HL-60 (cell line): ENCODE data around the gene GRIA3.

ENCODE experiments used
- GABPA ChIP-seq: IDR thresholded peaks from 2 replicates; pipeline ENCODE4 v1.6.1; 2012; ENCODE audit warnings: low read depth
- POLR2AphosphoS5 ChIP-seq: IDR thresholded peaks from 2 replicates; pipeline ENCODE4 v1.6.1; 2012; ENCODE audit warnings: low read depth
- SPI1 ChIP-seq: IDR thresholded peaks from 2 replicates; pipeline ENCODE4 v1.6.1; 2012; ENCODE audit warnings: low read depth, mild to moderate bottlenecking, borderline replicate concordance
- TF ChIP-seq, protein P1 (sequence below): IDR thresholded peaks from one replicate; pipeline ENCODE4 v1.5.1; 2011; ENCODE audit warnings: low read length, control low read depth, inconsistent platforms; ENCODE audit not compliant: insufficient read depth
- TF ChIP-seq, protein P2 (sequence below): IDR thresholded peaks from 2 replicates; pipeline ENCODE4 v1.6.1; 2012; ENCODE audit warnings: low read depth; ENCODE audit not compliant: insufficient replicate concordance

DNA sequence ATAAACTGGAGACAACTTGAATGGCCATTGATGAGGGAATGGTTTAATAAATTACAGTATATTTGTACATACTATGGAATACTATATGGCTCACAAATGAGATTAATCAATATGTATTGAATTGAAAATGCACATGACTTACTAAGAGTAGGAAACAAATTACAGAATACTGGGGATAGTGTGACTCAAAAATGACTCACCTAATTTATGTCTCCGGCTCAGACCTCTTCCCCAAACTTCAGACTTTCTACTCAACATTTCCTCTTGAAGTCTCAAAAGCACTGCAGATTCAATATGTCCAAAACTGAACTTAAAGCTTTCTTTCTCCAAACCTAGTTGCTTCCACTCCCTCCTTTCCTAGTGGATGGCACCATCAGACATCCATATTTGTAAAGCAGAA, 28.8 kb upstream of the GRIA3 start:
- TF ChIP-seq, protein P1, sequence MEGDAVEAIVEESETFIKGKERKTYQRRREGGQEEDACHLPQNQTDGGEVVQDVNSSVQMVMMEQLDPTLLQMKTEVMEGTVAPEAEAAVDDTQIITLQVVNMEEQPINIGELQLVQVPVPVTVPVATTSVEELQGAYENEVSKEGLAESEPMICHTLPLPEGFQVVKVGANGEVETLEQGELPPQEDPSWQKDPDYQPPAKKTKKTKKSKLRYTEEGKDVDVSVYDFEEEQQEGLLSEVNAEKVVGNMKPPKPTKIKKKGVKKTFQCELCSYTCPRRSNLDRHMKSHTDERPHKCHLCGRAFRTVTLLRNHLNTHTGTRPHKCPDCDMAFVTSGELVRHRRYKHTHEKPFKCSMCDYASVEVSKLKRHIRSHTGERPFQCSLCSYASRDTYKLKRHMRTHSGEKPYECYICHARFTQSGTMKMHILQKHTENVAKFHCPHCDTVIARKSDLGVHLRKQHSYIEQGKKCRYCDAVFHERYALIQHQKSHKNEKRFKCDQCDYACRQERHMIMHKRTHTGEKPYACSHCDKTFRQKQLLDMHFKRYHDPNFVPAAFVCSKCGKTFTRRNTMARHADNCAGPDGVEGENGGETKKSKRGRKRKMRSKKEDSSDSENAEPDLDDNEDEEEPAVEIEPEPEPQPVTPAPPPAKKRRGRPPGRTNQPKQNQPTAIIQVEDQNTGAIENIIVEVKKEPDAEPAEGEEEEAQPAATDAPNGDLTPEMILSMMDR, result no peak
- TF ChIP-seq, protein P2, sequence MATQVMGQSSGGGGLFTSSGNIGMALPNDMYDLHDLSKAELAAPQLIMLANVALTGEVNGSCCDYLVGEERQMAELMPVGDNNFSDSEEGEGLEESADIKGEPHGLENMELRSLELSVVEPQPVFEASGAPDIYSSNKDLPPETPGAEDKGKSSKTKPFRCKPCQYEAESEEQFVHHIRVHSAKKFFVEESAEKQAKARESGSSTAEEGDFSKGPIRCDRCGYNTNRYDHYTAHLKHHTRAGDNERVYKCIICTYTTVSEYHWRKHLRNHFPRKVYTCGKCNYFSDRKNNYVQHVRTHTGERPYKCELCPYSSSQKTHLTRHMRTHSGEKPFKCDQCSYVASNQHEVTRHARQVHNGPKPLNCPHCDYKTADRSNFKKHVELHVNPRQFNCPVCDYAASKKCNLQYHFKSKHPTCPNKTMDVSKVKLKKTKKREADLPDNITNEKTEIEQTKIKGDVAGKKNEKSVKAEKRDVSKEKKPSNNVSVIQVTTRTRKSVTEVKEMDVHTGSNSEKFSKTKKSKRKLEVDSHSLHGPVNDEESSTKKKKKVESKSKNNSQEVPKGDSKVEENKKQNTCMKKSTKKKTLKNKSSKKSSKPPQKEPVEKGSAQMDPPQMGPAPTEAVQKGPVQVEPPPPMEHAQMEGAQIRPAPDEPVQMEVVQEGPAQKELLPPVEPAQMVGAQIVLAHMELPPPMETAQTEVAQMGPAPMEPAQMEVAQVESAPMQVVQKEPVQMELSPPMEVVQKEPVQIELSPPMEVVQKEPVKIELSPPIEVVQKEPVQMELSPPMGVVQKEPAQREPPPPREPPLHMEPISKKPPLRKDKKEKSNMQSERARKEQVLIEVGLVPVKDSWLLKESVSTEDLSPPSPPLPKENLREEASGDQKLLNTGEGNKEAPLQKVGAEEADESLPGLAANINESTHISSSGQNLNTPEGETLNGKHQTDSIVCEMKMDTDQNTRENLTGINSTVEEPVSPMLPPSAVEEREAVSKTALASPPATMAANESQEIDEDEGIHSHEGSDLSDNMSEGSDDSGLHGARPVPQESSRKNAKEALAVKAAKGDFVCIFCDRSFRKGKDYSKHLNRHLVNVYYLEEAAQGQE, result no peak
- TF ChIP-seq POLR2AphosphoS5 (no peak), SPI1 (no peak), GABPA (no peak)
